ENCODE results near the gene SH3GL2.

The SH3GL2 gene

GRCh38 chr9:17578911-17579793 lies at the start of gene SH3GL2:
Gene SH3GL2 (plus strand): TSS chr9:17579066.
- peak; percentile 75 for DNase-seq

GRCh38 chr9:17531642-17532254 lies 47.1 kb upstream of the SH3GL2 start:
- DNase-seq = peak; percentile 62

GRCh38 chr9:17532461-17532860 lies 46.4 kb upstream of the SH3GL2 start:
- DNase-seq = peak; percentile 10

- no peak for DNase-seq
Observed at GRCh38 chr9:17535176-17535575, 43.7 kb upstream of the SH3GL2 start.

- DNase-seq = no peak
Observed at GRCh38 chr9:17536027-17536426, 42.8 kb upstream of the SH3GL2 start.

GRCh38 chr9:17551023-17551422 lies 27.8 kb upstream of the SH3GL2 start:
- no peak for DNase-seq

- DNase-seq = no peak
Observed at GRCh38 chr9:17555362-17556054, 23.4 kb upstream of the SH3GL2 start.

- no peak for DNase-seq
Observed at GRCh38 chr9:17556255-17556654, 22.6 kb upstream of the SH3GL2 start.

- DNase-seq = no peak
Observed at GRCh38 chr9:17556935-17557334, 21.9 kb upstream of the SH3GL2 start.

GRCh38 chr9:17571825-17572224 lies 7.0 kb upstream of the SH3GL2 start:
- DNase-seq = no peak

- DNase-seq = no peak
Observed at GRCh38 chr9:17574342-17574741, 4.5 kb upstream of the SH3GL2 start.

- DNase-seq = peak; percentile 31
Observed at GRCh38 chr9:17578577-17578910, 322 bp upstream of the SH3GL2 start.

GRCh38 chr9:17580119-17580518 lies 1.3 kb downstream of the SH3GL2 start:
- DNase-seq = no peak

GRCh38 chr9:17587113-17587512 lies 8.2 kb downstream of the SH3GL2 start:
- DNase-seq = no peak

- DNase-seq = peak; percentile 23
Observed at GRCh38 chr9:17588395-17588794, 9.5 kb downstream of the SH3GL2 start.

- no peak for DNase-seq
Observed at GRCh38 chr9:17588941-17589340, 10.1 kb downstream of the SH3GL2 start.

GRCh38 chr9:17589771-17590170 lies 10.9 kb downstream of the SH3GL2 start:
- no peak for DNase-seq

GRCh38 chr9:17594961-17595360 lies 16.1 kb downstream of the SH3GL2 start:
- no peak for DNase-seq

- no peak for DNase-seq
Observed at GRCh38 chr9:17597977-17598376, 19.1 kb downstream of the SH3GL2 start.

- no peak for DNase-seq
Observed at GRCh38 chr9:17600962-17601593, 22.2 kb downstream of the SH3GL2 start.

- DNase-seq = no peak
Observed at GRCh38 chr9:17604556-17604955, 25.7 kb downstream of the SH3GL2 start.

- peak; percentile 49 for DNase-seq
Observed at GRCh38 chr9:17609312-17610005, 30.6 kb downstream of the SH3GL2 start.

- DNase-seq = no peak
Observed at GRCh38 chr9:17611342-17611741, 32.5 kb downstream of the SH3GL2 start.
